Left renal cortex interstitium (tissue), 4 donors: ENCODE data around the gene MYO6. TPM values are rescaled to one million over a fixed set of nuclear protein-coding genes. Genes with fewer than 3 reads are reported as not detected.

Experiments used
- DNase-seq, 4 donors: peaks; one replicate each; pipeline ENCODE4 v3.0.0-alpha.2; 2013; ENCODE audit warnings: low read depth in 4 of 4, low spot score in 2 of 4, missing footprints in 1 of 4
- polyA plus RNA-seq, 4 donors: library from polyadenylated mRNA; unstranded; fragments of 120-200 nt; gene quantifications; one replicate each; pipeline ENCODE4 v1.2.1, GENCODE V29; 2013; ENCODE audit not compliant: insufficient read length in 4 of 4

The MYO6 gene
- polyA plus RNA-seq, 4 donors, result 85.4 to 116 (median 106) TPM

- no peak for DNase-seq
These were observed 69.2 kb downstream of the MYO6 start for GRCh38 chr6:75818098-75818855.

- DNase-seq, result no peak
These were observed 70.9 kb downstream of the MYO6 start for GRCh38 chr6:75819776-75820487.

DNA sequence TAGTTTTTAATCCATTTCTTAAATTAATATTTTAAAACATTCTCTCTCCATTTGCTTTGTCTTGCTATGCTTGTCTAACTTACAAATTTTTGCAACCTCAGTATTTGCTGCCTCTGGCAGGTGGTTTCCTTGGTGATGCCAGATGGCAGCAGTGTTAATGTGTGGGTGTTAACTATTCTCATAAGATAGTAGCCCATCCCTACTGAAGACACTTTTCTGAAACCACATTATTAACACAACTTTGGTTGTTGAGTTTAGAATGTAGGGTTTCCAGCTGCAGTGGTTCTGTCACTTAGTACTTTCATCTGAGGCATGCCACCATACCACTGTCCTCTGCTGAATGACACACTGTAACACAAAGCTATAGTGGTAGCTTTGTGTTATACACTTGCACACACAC, 75.1 kb downstream of the MYO6 start:
- no peak for DNase-seq

GRCh38 chr6:75827163-75827562, 78.1 kb downstream of the MYO6 start:
- no peak for DNase-seq

DNA sequence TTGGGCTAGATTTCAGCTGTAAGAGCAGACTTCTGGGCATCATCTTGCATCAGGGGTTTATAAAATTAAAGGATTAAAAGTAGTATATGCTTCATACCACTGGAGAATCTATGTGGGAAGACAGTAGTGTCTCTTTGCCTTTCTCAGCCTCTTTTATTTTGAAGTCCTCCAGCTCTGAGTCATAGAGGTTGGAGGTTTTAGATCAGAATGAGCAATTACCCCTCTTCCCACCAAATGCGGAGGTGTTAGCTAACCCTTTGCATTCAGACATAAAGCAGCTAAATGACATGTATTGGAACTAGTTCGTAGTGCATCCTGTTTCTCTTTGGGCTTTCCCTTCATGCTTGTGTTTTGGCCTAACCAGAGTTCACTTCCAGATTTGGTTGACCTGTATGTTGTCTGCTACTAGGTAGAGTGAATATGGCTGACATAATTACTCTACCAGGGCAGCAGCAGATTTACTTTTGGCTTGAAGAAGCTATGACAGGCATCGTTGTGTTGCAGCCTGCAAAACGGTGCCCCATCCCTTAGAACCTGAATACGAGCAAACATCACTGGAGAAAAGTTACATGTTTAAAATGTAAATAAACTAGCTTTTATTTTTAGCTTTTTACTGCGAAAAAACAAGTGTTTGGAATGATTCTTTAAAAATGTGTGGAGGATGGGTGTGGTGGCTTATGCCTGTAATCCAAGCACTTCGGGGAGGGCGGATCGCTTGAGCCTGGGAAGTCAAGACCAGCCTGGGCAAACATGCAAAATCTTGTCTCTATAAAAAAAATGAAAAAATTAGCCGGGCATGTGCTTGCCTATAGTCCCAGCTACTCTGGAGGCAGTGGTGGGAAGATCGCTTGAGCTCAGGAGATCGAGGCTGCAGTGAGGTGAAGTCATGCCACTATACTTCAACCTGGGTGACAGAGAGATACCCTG, 82.2 kb downstream of the MYO6 start:
- no peak for DNase-seq

DNA sequence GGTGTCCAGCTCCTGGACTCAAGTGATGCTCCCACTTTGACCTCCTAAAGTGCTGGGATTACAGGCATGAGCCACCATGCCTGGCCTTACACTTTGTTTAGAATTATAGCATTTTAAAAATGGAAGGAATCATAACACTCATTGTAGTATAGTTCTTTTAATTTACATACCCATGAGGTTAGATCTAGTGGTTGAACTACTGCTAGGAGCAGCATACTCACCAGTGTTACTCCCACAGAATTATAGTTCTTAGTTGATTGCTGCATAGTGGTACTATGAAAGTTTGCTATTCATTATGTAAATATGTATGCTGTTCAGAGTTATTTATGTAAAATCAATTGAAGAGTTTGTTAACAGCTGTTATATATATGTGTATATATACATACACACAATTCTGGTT, 85.4 kb downstream of the MYO6 start:
- DNase-seq, result no peak

GRCh38 chr6:75842191-75842590, 93.2 kb downstream of the MYO6 start:
- no peak for DNase-seq

GRCh38 chr6:75842732-75843131, 93.7 kb downstream of the MYO6 start:
- DNase-seq, result no peak

DNA sequence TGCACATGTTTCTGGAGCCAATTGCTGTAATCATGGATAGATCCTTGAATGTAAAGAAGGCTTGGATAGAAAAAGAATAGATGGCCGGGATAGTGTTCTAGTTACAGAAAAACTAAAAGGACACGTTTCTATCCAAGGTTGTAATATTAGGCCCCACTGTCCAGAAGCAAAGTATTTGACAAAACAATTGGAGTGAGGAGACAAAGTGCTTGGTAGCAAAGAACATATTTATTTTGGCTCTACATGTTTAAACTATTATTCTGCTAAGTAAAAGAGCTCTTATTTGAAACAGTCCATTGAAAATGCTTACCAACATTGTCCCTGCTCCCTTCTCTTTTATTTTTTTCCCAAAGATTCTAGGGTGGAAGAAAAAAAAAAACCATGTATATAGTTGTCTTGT, 94.4 kb downstream of the MYO6 start:
- no peak for DNase-seq

- no peak for DNase-seq
These were observed 99.2 kb downstream of the MYO6 start for GRCh38 chr6:75848274-75848673.

GRCh38 chr6:75849329-75850025, 100.4 kb downstream of the MYO6 start:
- DNase-seq, result no peak

DNA sequence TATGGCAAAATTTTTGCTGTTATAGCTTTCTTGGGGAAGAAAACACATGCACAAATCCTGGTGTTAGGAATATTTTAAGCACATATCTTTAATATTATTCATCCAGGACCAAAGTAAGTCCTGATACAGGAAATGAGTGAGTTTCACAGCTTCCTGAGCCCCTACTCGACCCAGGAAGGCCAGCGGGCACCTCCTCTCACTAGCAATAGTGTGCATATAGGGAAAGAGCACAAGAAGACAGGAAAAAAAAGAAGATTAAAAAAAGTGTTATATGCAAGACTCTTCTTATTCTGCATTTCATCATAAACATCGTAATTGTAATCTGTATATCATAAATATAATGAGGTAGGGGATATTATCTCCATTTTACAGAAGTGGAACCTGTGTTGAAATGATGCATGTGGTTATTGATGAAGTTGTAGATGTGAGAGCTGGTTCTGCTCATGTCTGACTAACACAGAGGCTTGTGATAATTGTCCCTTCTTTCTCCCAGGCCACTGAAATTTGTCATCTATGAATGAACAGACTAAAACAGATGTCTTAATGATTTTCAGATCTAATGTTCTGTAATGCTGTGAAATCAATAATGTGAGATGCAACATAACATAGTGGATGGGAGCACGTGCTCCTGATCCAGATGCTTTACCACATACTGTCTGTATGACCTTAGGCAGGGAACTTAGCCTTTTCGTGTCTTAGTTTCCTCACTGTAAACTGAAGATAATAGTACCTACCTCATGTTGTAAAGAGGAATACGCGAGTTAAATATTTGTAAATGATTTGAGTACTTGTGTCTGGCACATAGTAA, 101.2 kb downstream of the MYO6 start:
- no peak for DNase-seq

- DNase-seq, result no peak
These were observed 103.7 kb downstream of the MYO6 start for GRCh38 chr6:75852721-75853120.

DNA sequence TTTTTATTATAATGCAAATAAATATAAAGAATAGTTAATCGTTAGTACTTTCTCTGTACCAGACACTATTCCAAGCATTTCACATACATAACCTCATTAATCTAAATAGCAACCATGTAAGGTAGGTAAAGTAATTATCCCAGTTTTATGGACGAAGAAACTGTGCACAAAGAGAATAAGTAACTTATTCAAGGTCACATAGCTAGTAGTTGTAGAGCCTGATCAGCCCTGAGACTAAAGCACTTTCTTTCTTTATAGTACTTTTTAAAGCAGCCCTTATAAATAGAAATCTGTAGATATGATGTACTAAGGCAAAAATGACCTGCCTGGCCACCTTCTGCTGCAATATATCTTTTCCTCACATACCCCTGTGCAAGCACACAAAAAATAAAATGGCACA, 104.8 kb downstream of the MYO6 start:
- DNase-seq, result no peak

DNA sequence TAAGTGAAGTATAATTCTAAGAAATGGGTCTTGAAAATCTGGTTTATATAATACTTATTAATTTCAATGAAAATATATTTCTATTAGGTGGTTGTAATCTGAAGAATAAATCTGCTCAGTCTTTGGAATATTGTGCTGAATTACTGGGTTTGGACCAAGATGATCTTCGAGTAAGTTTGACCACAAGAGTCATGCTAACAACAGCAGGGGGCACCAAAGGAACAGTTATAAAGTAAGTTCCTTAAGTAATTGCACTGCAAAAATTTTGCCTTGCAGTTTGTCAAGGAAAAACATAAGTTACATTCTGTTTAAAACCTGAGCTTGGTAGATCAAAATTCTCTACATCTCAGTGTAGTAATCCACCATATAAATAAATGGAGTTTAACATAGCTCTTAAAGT, 106.0 kb downstream of the MYO6 start:
- peak in 2 of 4 donors; percentile 20 to 56 for DNase-seq

DNA sequence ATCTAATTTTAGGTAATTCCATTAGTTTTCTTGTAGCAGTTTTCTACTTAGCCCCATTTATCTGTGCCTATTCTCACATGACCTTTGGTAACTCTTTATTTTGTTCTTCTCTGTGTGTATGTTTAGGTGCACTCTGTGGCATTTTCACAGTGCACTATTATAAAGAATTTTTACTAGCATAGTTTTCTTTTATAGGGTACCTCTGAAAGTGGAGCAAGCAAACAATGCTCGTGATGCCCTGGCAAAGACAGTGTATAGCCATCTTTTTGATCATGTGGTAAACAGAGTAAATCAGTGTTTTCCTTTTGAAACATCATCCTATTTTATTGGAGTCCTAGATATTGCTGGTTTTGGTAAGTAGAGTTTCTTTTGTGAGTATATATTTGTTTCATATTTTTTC, 107.9 kb downstream of the MYO6 start:
- no peak for DNase-seq

GRCh38 chr6:75863001-75863400, 114.0 kb downstream of the MYO6 start:
- no peak for DNase-seq

DNA sequence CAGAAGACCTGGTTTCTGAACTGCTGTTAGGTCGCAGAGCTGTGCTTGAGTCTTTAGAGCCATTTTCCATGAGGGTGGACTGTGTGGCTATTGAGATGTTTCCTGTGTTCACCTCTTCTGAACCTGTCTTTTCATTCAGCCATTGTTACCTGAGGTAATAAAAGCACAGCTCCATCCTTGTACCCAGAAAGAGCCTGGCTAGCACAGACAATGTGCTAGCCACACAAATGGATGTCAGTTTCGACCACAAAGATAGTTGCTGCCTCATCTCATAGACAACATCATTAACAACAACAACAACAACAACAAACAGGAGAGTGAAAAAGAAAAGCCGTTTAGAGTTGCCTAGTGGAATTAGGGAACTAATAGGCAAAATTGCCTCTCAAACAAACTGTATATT, 114.7 kb downstream of the MYO6 start:
- DNase-seq, result no peak

GRCh38 chr6:75864446-75864845, 115.4 kb downstream of the MYO6 start:
- DNase-seq, result no peak

- no peak for DNase-seq
These were observed 121.3 kb downstream of the MYO6 start for GRCh38 chr6:75870389-75870788.
